Measurements from ENCODE around the gene AKIP1.
A peak's percentile ranks its signal among the peaks of the same experiment; 100 is the strongest.
"Not testable (repeated sequence)": the region's sequence is repeated elsewhere in the genome, so short reads cannot be mapped to it uniquely, and the experiment has no call there.

Gene AKIP1

GRCh38 chr11:8911029-8911823, at the start of gene AKIP1:
TSS of gene AKIP1 (plus strand) at chr11:8911189. CDS start at chr11:8911450, 261 bp downstream.
- DNase-seq, result peak; percentile 83

- no peak for DNase-seq
Observed at GRCh38 chr11:8863838-8864237, 47.2 kb upstream of the AKIP1 start.

- no peak for DNase-seq
Observed at GRCh38 chr11:8865304-8865703, 45.7 kb upstream of the AKIP1 start.

- DNase-seq, result no peak
Observed at GRCh38 chr11:8867035-8867434, 44.0 kb upstream of the AKIP1 start.

DNA sequence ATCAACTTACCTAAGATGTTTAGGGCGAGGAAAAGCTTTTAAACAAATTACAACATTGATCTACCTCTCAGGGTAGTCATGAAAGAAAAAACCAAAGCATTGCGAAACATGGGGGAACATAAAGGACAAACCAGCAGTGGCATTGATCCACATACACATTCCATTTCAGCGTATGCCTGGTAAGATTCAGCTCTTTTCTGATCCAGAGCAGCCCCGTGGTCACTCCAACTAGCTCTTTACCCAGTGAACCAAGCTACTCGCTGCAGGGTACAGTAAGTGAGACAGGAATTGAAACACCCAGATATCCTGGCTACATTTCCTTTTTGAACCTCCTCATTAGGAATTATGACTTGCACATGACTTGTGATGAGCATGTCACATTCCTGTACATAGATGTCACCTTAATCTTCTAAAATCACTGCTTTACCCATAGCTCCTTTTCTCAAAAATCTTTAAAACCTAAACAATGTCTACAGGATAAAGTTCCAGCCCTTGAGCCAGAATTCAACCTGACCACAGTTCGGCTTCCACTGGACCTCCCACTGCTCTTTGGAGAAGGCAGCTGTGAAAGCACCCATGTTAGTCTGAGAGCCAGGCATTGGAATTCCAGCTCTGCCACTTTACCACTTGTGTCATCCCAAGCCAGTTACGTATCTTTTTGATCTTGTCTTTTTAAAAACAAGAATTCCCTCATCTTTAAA, 42.9 kb upstream of the AKIP1 start:
- no peak for DNase-seq

DNA sequence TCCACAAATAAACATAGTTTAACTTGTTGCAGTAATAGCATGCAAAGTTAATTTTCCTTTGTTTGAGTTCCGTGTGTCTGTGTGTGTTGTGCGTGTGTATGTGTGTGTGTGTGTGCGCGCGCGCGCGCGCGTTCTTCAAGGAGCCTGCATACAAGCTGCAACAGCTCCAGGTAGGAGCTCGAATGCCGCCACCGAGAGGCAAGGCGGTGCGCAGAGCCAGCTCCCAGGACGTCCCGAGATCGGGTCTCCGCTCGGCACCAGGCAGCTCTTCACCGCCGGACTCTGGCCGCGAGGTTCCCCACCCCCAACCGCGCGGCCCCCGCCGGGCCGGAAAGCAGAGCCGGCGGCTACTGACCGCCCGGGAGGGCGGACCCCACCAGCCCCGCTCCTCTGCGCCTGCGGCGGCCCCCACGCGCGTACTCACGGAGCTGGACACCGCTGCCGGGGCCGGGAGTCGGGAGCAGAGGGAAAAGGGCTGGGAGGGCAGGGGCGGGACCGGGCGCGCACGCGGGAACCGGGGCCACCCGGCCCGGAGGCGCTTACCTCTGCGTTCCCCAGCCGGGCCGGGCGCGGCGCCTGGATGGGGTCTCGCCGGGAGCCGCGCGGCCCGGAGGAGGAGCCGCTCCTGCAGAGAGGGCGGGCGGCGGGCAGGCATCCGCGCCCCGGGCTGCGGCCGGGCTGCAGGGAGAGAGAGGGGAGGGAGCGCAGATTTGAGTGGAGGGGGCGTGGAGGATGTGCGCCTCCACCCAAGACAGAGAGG, 40.4 kb upstream of the AKIP1 start:
- DNase-seq, result no peak

DNA sequence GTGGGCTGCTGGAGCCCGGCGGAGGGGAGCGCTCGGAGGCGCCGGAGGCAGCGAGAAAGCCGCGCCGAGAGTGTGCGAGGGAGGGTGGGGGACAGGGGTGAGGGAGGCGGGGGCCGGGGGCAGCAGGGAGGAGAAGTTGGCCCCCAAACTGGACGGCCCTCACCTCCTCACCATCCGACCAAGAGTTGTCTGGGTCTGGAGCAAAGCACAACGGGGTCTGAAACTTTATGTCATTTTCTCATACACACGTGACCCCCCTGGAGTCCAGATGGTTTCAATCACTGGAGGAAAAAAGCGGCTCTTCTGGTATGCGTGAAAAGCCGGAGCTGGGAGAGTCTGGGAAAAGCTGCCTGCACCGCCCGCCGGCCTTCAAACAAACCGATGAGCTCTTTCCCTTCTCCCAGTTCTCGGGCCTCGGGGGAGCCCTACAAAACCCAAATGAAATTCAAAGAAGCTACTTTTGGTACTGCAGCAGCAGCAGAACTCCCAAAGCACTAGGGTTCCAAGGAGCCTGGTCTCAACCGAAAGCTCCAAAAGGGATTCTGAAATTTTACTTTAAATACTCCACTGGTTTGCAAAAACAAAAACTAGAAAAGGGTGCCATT, 39.7 kb upstream of the AKIP1 start:
- no peak for DNase-seq

DNA sequence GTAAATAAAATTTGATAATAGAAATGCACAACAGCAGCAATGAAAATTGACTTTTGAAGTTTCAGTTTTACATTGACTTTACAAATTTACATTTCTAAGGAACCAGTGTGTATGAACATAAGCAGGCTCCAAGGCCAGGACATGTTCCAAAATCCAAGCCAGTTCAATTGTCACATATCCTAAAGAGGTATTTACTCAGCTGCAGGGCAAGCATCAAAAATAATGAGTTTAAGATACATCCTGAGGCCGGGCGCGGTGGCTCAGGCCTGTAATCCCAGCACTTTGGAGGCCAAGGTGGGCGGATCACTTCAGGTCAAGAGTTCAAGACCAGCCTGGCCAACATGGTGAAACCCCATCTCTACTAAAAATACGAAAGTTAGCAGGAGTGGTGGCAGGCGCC, 39.0 kb upstream of the AKIP1 start:
- DNase-seq, result no peak

- DNase-seq, result no peak
Observed at GRCh38 chr11:8873741-8874405, 37.1 kb upstream of the AKIP1 start.

- no peak for DNase-seq
Observed at GRCh38 chr11:8878771-8879170, 32.2 kb upstream of the AKIP1 start.

DNA sequence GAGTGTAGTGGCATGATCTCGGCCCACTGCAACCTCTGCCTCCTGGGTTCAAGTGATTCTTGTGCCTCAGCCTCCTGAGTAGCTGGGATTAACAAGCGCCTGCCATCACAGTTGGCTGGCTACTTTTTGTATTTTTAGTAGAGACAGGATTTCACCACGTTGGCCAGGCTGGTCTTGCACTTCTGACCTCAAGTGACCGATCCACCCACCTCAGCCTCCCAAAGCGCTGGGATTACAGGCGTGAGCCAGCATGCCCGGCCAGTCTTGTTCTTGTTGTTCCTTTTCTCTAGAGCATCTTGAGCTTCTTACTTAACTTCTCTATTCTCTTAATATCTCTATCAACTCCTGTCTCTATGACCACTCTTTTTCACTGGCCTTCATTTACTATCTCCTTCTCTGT, 29.4 kb upstream of the AKIP1 start:
- not testable (repeated sequence) for DNase-seq

GRCh38 chr11:8886322-8886721, 24.7 kb upstream of the AKIP1 start:
- no peak for DNase-seq

- not testable (repeated sequence) for DNase-seq
Observed at GRCh38 chr11:8891185-8891584, 19.8 kb upstream of the AKIP1 start.

GRCh38 chr11:8899119-8899753, 11.8 kb upstream of the AKIP1 start:
- DNase-seq, result no peak

DNA sequence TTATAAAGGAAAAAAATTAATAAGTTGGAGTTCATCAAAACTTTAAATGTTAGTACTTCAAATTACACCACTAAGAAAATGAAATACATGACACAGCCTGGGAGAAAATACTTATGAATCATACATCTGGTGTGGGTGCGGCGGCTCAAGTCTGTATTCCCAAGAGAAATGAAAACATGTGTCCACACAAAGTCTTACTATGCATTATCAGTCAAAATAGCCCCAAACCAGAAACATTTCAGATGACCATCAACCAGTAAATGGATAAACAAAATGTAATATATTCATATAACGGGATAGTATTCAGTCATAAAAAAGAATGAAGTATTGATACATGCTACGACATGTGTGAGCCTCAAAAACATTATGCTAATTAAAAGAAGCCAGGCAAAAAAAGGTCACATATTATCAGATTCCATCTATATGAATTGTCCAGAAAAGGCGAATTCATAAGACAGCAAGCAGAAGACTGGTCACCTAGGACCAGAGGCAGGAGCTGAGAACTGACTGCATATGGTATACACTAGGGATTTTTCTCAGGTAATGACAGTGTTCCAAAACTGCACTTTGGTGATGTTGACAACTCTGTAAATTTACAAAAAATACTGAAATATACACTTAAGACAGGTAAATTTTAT, 5.3 kb upstream of the AKIP1 start:
- no peak for DNase-seq

- DNase-seq, result no peak
Observed at GRCh38 chr11:8907116-8907515, 3.9 kb upstream of the AKIP1 start.

DNA sequence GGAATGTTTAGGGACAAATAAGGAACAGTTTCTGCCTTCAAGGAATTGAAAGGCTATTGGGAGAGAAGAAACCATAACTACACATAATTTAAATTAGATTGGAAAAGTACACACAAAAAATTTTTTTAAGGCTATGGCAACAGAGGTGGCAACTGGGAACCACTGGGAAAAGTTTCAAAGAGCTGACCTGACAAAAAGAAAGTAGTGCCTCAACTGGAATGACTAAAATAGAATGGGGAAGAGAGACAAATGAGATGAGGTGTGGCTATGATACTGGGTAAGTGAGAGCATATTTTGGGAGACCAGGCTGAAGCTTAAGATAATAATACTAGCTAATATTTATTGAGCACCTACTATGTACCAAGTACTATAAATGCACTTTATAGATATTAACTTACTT, 2.9 kb upstream of the AKIP1 start:
- no peak for DNase-seq

GRCh38 chr11:8910649-8911026, 351 bp upstream of the AKIP1 start:
- DNase-seq, result peak in 1 of 2 donors; percentile 36

DNA sequence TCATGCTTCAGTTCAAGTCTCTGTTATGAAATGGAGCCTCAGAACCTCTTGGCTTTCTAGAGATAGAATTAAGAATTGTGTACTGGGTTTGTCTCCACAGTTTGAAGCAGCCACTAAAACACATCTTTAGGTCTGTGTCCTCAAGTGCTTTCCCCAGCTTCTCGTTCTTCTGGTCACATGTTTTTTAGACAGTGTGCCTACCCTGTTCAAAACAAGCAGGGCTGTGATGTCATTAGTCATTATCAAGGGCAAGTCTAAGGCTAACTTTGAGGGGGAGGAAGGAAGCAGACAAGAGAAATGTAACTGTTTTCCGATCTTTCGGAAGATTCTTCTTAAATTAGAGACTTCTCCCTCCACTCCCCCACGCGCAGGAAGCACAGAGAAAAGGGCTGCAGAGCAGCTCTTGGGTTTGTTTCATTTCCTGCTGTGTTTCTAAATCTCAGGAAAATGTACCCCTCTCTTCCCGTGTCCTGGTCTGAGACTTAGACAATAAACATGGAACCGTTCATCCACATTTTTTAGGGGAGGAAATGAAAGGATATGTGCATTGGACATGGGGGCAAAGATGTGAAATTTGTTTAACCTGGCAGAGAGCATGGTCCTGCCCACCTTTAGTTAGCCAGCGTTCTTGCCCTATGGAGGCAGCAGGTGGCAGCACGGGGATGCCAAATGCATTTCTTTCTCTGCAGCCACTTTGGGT, 3.1 kb downstream of the AKIP1 start:
- DNase-seq, result peak; percentile 50 to 52

DNA sequence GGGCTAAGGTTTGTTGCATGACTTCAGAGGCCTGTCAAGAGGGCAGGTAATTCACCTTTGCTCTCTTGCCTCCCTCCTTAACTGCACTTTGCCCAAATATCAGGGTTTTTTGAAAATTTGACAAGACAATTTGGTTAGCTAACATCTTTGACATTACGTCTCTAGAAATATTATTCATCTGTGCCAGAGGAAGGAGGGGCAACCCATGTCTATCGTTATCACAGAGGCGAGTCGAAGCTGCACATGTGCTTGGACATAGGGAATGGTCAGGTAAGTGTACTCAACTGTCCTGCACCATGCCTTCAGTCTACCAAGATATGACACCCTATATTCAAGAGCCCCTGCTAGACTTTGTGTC, 3.7 kb downstream of the AKIP1 start:
- DNase-seq, result no peak

GRCh38 chr11:8917157-8917825, 6.3 kb downstream of the AKIP1 start:
- no peak for DNase-seq

All from CD4-positive, alpha-beta T cell treated with Interleukin-4 for 1 hour (primary cell).